T-helper 17 cell (primary cell): ENCODE data around the gene DPH2. TPM values are rescaled to one million over a fixed set of nuclear protein-coding genes. Genes with fewer than 3 reads are reported as not detected.
A peak's percentile ranks its signal among the peaks of the same experiment; 100 is the strongest.

Source experiments
- ATAC-seq: fragments of 150-1000 bp; cut with Tn5 transposase; 2 replicates; pipeline ENCODE4 v1.10.0; 2021; ENCODE audit warnings: mild to moderate bottlenecking, moderate library complexity
- DNase-seq, 3 donors: peaks; one replicate each; pipeline versions ENCODE4 v3.0.0 to v3.0.0-alpha.2; 2020 to 2021
- H3K9me3 ChIP-seq: one replicate; pipeline ENCODE4 v1.7.0; 2013; ENCODE audit warnings: low read length, mild to moderate bottlenecking; ENCODE audit not compliant: control insufficient read depth, poor library complexity, severe bottlenecking
- H3K27ac Mint-ChIP-seq: one replicate; pipeline ENCODE4 v1.8.0; 2022; ENCODE audit warnings: mild to moderate bottlenecking, moderate library complexity, mixed read lengths
- H3K27me3 Mint-ChIP-seq: one replicate; pipeline ENCODE4 v1.8.0; 2022; ENCODE audit warnings: mixed read lengths
- H3K36me3 Mint-ChIP-seq: one replicate; pipeline ENCODE4 v1.8.0; 2022; ENCODE audit warnings: low read depth, mixed read lengths
- H3K4me1 Mint-ChIP-seq: one replicate; pipeline ENCODE4 v1.8.0; 2022; ENCODE audit warnings: mild to moderate bottlenecking, mixed read lengths
- H3K4me3 Mint-ChIP-seq: one replicate; pipeline ENCODE4 v1.8.0; 2022; ENCODE audit warnings: mild to moderate bottlenecking, moderate library complexity, mixed read lengths
- total RNA-seq, 4 donors: library from RNA in 2 of 4; stranded (reverse) in 2 of 4; gene quantifications; one replicate each; pipeline ENCODE4 v1.2.3 and lab custom pipeline; 2022 to 2026

The DPH2 gene
- total RNA-seq, 2 donors from 2014 or later, result 17.7 to 24.4 TPM

DNA sequence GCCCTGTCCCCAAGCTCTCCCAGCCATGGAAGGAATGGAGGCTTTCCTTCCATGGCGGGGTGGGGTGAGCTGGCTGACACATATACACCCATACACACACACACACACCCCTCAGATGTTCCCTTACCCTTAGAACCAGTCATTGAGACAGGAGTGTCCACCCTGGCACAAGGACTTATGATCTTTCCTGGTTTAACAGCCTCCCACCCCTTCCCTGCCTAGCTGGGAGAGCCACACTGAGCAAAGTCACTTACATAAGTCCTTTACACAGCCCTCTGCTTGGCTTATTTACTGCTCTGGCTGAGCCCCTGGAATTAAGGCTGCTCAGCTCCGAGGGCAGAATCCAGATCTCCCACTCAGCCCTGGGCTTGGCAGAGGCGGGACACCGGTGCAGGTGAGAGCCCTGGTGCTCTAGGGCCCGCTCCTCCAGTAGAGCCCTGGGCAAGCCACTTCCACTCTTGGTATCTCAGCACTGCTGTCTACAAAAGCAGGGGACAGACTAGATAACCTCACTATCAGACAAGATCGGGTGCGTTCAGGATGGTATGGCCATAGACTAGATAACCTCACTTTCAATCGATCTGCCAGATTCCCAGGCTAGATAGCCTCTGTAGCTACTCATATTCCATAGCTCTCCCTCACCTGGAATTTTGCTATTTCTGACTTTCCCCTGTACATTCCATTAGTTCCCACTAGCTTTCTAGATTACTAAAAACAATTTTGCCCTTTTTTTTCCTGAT lies 44.7 kb downstream of the DPH2 start:
- peaks cover 12% of the 10 kb centered on the region for H3K27me3 Mint-ChIP-seq
- H3K36me3 Mint-ChIP-seq, result no peaks in the 10 kb centered on the region
- peak overlapping the region; percentile 41 for H3K4me3 Mint-ChIP-seq
- no peaks in the 10 kb centered on the region for H3K9me3 ChIP-seq
- no peak for ATAC-seq
- no peak for DNase-seq
- H3K4me1 Mint-ChIP-seq, result peaks cover 5% of the 10 kb centered on the region
- H3K27ac Mint-ChIP-seq, result no peak overlapping the region

DNA sequence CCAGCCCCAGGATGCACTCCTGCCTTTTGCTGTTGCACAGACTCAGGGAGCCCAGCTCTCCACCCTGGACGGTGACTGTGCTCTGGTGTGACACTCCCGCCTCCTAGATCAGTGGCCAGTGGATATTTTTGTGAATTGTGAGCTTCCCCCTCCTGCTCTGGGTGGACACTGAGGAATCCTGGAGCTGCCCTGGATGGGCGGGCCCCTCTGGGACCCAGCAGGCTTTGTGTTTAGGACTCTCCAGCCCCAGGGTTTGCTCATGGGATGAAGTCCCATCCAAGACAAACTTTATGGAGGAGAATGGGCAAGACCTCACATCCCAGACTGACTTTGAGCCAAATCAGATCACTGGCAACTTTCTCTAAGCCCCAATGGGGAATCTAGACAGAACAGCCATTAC lies 45.4 kb downstream of the DPH2 start:
- DNase-seq, result no peak
- no peaks in the 10 kb centered on the region for H3K36me3 Mint-ChIP-seq
- H3K4me3 Mint-ChIP-seq, result no peak overlapping the region
- H3K9me3 ChIP-seq, result no peaks in the 10 kb centered on the region
- ATAC-seq, result no peak
- no peak overlapping the region for H3K27ac Mint-ChIP-seq
- H3K4me1 Mint-ChIP-seq, result peaks cover 2% of the 10 kb centered on the region
- peaks cover 12% of the 10 kb centered on the region for H3K27me3 Mint-ChIP-seq

DNA sequence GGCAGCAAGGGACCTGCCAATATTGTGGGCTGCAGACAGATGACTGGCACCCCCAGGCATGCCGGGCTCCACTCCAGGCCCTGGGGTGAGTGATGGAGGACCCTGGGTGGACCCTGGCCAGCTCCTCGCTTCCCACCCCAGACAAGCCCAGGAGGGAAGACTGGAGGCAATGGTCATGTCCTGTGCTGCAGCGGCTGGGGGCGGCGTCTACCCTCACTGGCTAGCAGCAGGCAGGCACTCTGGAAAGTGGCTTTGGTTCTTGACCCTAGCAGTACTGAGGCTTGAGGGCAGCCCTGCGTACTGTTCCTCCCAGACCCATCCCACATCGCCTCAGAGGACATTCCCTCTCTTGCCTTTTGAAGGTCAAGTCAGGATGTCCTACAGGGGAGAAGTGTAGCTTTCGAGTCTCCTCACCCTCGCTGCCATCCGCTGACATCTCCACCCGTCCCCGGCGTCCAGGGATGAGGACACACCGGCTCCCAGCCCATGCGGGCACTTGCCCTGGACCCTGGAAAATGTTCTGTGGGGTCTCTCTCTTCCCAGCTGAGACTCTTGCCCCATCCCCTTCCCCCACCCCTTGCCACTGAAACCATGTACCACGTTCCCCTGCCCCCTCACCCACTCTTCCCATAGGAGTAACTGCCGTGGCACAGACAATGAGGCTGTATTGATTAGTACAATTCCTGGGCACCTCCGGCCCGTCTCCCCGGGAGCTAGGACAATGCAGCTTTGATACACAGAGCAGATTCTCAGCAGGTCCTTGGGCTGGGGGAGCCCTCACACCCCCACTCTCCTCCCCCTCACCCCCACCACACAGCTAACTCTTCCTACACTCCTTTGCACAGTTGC lies 46.5 kb downstream of the DPH2 start:
- DNase-seq (no peak), ATAC-seq (no peak)
- peaks cover 12% of the 10 kb centered on the region for H3K27me3 Mint-ChIP-seq
- H3K36me3 Mint-ChIP-seq, result no peaks in the 10 kb centered on the region
- H3K4me3 Mint-ChIP-seq, result no peak overlapping the region
- H3K27ac Mint-ChIP-seq, result no peak overlapping the region
- H3K9me3 ChIP-seq, result no peaks in the 10 kb centered on the region
- H3K4me1 Mint-ChIP-seq, result peaks cover 2% of the 10 kb centered on the region

DNA sequence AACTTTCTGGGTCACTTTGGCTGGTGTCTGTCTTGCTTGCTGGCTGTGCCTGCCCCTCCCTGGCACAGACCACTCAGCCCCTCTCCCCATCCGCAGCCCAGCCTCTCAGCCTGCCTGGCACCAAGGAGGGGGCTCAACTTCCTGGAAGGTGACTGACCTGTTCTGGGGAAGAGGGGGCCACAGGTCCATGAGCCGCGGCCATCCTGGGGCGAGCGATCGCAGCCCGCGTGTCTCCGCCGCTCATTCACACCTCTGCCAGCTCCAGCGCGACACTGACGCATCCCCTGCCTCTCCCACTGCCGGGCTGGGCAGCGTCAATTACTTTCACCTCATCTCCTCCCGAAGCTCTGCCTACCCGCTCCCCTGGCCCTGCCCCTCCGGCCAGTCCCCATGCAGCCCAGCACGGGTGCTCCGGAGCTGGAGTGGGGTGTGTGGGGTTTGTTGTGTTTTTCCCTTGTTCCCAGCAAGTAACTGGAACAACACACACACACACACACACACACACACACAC lies 47.1 kb downstream of the DPH2 start:
- no peak overlapping the region for H3K4me3 Mint-ChIP-seq
- ATAC-seq, result no peak
- no peak for DNase-seq
- no peaks in the 10 kb centered on the region for H3K9me3 ChIP-seq
- no peaks in the 10 kb centered on the region for H3K36me3 Mint-ChIP-seq
- peaks cover 2% of the 10 kb centered on the region for H3K4me1 Mint-ChIP-seq
- H3K27ac Mint-ChIP-seq, result no peak overlapping the region
- H3K27me3 Mint-ChIP-seq, result peaks cover 12% of the 10 kb centered on the region

DNA sequence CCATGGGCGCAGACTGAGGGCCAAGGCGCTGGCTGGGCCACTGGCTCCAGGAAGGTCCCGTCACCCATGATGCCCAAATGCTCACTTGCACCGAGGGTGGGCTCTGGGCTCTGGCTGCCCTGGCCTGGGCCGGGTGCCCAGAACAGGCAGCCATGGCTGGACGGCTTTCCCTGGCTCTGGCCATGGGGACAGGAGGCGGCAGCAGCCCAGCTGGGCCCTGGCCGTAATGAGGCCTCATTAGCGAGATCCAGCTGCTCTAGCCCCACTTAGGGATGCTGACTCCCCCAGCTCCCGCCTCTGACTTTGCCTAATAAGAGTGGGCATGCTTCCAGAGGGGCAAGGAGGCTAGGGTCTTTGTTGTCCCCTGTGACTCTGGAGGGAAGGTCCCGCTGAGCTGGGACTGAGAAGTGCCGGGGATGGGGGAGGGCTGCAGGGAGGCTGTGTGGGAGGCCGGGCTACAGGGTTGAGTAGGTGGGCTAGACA lies 49.7 kb downstream of the DPH2 start:
- Mint-ChIP-seq H3K36me3 (no peaks in the 10 kb centered on the region), H3K4me3 (no peak overlapping the region), H3K4me1 (no peaks in the 10 kb centered on the region), H3K27me3 (peaks cover 3% of the 10 kb centered on the region), H3K27ac (no peak overlapping the region)
- ATAC-seq, result no peak
- DNase-seq, result no peak
- no peaks in the 10 kb centered on the region for H3K9me3 ChIP-seq

DNA sequence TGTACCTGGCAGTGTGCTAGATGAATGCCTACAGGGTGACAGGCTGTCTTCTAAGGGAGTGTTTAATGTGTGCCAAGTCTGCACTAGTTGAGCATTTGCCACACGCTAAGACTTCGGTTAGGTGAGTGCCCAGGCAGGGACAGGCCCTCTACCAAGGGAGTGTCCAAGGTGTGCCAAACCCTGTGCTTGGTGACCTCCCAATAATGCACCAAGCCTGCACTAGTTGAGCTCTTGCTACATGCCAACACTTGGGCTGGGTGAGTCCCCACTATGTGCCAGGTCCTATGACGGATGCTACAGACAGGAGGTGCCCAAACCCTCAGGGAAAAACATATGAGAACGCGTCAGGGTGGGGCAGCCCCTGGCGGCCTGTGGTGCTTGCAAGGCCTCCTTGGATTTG lies 50.7 kb downstream of the DPH2 start:
- Mint-ChIP-seq H3K4me3 (no peak overlapping the region), H3K36me3 (no peaks in the 10 kb centered on the region), H3K27ac (no peak overlapping the region), H3K27me3 (no peaks in the 10 kb centered on the region), H3K4me1 (no peaks in the 10 kb centered on the region)
- DNase-seq (no peak), ATAC-seq (no peak)
- H3K9me3 ChIP-seq, result no peaks in the 10 kb centered on the region

DNA sequence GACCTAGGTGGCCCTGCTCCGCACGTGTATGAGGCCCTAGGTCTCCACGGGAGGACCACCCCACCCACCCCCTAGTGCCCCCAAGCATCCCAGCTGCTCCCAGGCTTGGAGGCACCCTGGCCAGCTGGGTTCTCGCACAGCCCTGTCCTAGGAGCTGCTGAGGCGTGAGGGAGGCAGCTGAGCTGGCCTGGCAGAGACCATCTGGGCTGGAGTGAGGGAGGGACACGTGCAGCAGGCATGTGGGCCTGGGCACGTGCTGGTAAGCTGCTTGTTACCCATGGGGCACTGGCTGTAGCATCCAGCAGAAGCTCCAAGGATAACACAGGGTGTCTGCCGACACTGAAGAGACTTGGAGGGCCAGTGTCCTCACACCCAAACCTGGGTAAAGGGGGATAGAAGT lies 51.3 kb downstream of the DPH2 start:
- no peak overlapping the region for H3K27ac Mint-ChIP-seq
- ATAC-seq (no peak), DNase-seq (no peak)
- no peaks in the 10 kb centered on the region for H3K9me3 ChIP-seq
- H3K27me3 Mint-ChIP-seq, result no peaks in the 10 kb centered on the region
- H3K4me3 Mint-ChIP-seq, result no peak overlapping the region
- no peaks in the 10 kb centered on the region for H3K36me3 Mint-ChIP-seq
- H3K4me1 Mint-ChIP-seq, result no peaks in the 10 kb centered on the region

DNA sequence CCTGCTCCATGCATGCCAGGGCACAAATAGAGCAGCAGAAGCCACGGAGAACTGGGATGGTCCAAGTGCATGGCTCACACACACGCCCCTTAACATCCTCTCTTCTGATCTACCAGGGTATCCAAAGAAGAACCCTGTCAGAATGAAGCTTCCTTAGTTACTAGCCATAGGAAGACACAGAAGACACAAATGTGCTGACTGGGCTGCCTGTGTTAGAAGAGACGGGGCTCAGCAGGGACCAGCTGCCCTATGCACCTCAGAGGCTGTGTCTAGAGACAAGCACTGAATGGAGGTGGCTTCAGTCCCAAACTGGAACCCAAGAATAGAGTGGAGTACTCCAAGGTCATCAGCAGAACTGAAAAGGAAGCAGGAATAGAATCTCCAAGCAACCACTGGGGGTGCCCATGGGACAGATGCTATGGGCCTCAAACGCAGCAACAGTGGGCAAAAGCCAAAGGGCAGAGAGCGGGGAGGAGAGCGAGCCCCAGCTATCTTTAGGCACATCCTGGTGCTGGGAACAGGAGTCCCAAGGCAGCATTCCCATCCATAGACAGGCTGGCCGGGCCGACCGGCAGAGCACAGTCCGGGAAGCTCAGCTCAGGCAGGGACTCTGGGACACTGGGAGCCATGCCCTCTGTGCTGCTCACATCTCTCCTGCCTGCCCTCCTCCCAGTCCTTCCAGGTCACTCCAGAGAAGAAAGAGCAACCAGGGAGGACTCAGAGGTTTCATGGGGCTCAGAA lies 51.9 kb downstream of the DPH2 start:
- H3K9me3 ChIP-seq, result no peaks in the 10 kb centered on the region
- no peak overlapping the region for H3K4me3 Mint-ChIP-seq
- ATAC-seq (no peak), DNase-seq (no peak)
- H3K27ac Mint-ChIP-seq, result peak overlapping the region; percentile 29
- H3K36me3 Mint-ChIP-seq, result no peaks in the 10 kb centered on the region
- H3K4me1 Mint-ChIP-seq, result no peaks in the 10 kb centered on the region
- no peaks in the 10 kb centered on the region for H3K27me3 Mint-ChIP-seq

Other genes with a start within 250 kb of the DPH2 start
- gene ARTN, start 36.2 kb upstream of the DPH2 start, total RNA-seq, result under 1 TPM; 0.52 to 0.65 TPM
- 10 to 100 TPM; 10.6 to 12.5 TPM for gene IPO13, start 23.1 kb upstream of the DPH2 start, total RNA-seq
- gene ATP6V0B, start 5.0 kb downstream of the DPH2 start, total RNA-seq, result 10 to 100 TPM; 72.1 to 80.5 TPM
- 1 to 10 TPM; 2.8 to 3.4 TPM for gene B4GALT2, start 9.2 kb downstream of the DPH2 start, total RNA-seq
- 1 to 10 TPM; 1.4 to 1.5 TPM for gene CCDC24, start 21.6 kb downstream of the DPH2 start, total RNA-seq
- under 1 TPM in 1 of 2 donors, not detected in 1; 0.62 TPM for gene SLC6A9, start 61.5 kb downstream of the DPH2 start, total RNA-seq
- gene KLF17, start 148.8 kb downstream of the DPH2 start, total RNA-seq, result not detected
- not detected for gene KLF18, start 171.6 kb downstream of the DPH2 start, total RNA-seq
- gene DMAP1, start 243.5 kb downstream of the DPH2 start, total RNA-seq, result 10 to 100 TPM; 52.9 to 59.1 TPM